A673 (cell line): ENCODE results near the gene ETNK2. TPM values are rescaled to one million over a fixed set of nuclear protein-coding genes. Genes with fewer than 3 reads are reported as not detected.

Experiments used
- BruUV-seq: library from RNA; stranded (reverse); fragments of 400-500 nt; replicated peaks from 2 replicates; lab custom pipeline; 2021; lab: Mats Ljungman, UMichigan
- CTCF ChIA-PET: fragments of 300-600 bp; sonication (Branson Sonifier 250); formaldehyde crosslinking; loops from one replicate; lab custom pipeline; 2022; ENCODE audit warnings: antibody characterized with exemption; lab: Charles Lee
- POLR2A ChIA-PET: fragments of 300-600 bp; sonication (Branson Sonifier 250); formaldehyde crosslinking; loops from one replicate; lab custom pipeline; 2022; ENCODE audit warnings: antibody characterized with exemption; ENCODE audit not compliant: low non-redundant PET; lab: Charles Lee
- DNase-seq: peaks from one replicate; pipeline ENCODE4 v3.0.0-alpha.2; 2015; ENCODE audit warnings: low spot score
- H3K27ac ChIP-seq: fragments of 200-600 bp; sonication (generic); 2 replicates; pipeline ENCODE4 v1.5.1; 2016; ENCODE audit warnings: mixed run types, low read depth, mild to moderate bottlenecking, mixed read lengths, antibody characterized with exemption, low read length; ENCODE audit not compliant: poor library complexity, severe bottlenecking
- H3K27me3 ChIP-seq: fragments of 200-600 bp; sonication (generic); replicated peaks from 2 replicates; pipeline ENCODE4 v1.6.1; 2017; ENCODE audit warnings: mixed run types, low read depth, mild to moderate bottlenecking, mixed read lengths, antibody characterized with exemption, low read length; ENCODE audit not compliant: insufficient read depth, poor library complexity
- H3K36me3 ChIP-seq: fragments of 200-600 bp; sonication (generic); 2 replicates; pipeline ENCODE4 v1.6.1; 2016; ENCODE audit warnings: mixed run types, mild to moderate bottlenecking, mixed read lengths, antibody characterized with exemption, low read length; ENCODE audit not compliant: insufficient read depth, poor library complexity, severe bottlenecking
- H3K4me1 ChIP-seq: fragments of 200-600 bp; sonication (generic); 2 replicates; pipeline ENCODE4 v1.6.1; 2017; ENCODE audit warnings: mixed run types, mild to moderate bottlenecking, mixed read lengths, antibody characterized with exemption, low read length; ENCODE audit not compliant: insufficient read depth, poor library complexity, severe bottlenecking
- H3K4me3 ChIP-seq: fragments of 200-600 bp; sonication (generic); 2 replicates; pipeline ENCODE4 v1.5.1; 2016; ENCODE audit warnings: low read depth, mixed run types, mild to moderate bottlenecking, mixed read lengths, low read length; ENCODE audit not compliant: poor library complexity, severe bottlenecking
- H3K9me3 ChIP-seq: fragments of 200-600 bp; sonication (generic); 2 replicates; pipeline ENCODE4 v1.6.1; 2016; ENCODE audit warnings: mixed run types, low read depth, mild to moderate bottlenecking, mixed read lengths, antibody characterized with exemption, low read length; ENCODE audit not compliant: poor library complexity, severe bottlenecking
- EZH2 ChIP-seq: fragments of 200-600 bp; sonication (generic); IDR thresholded peaks from 2 replicates; pipeline ENCODE4 v1.6.1; 2017; ENCODE audit warnings: borderline replicate concordance, low read depth, mild to moderate bottlenecking, mixed read lengths, antibody characterized with exemption, low read length; ENCODE audit not compliant: poor library complexity, severe bottlenecking
- intact Hi-C: fragments of 100-400 bp; cut with micrococcal nuclease; formaldehyde crosslinking; loops from one replicate; pipeline ENCODE4 v1.10.0; 2022; ENCODE audit not compliant: unreplicated experiment
- total RNA-seq: library from RNA; stranded (reverse); gene quantifications from 2 replicates; pipeline ENCODE4 v1.2.3, GENCODE V29; 2021
- TF ChIP-seq, protein P1 (sequence below): fragments of 300-800, 200-600 bp; sonication (generic); conservative IDR thresholded peaks from 2 replicates; pipeline ENCODE4 v1.5.1; 2017; ENCODE audit warnings: low read depth, mild to moderate bottlenecking, antibody characterized with exemption, low read length, moderate library complexity, mixed read lengths

Gene ETNK2
- total RNA-seq, 1 experiment from 2014 or later = 8.3 TPM

DNA sequence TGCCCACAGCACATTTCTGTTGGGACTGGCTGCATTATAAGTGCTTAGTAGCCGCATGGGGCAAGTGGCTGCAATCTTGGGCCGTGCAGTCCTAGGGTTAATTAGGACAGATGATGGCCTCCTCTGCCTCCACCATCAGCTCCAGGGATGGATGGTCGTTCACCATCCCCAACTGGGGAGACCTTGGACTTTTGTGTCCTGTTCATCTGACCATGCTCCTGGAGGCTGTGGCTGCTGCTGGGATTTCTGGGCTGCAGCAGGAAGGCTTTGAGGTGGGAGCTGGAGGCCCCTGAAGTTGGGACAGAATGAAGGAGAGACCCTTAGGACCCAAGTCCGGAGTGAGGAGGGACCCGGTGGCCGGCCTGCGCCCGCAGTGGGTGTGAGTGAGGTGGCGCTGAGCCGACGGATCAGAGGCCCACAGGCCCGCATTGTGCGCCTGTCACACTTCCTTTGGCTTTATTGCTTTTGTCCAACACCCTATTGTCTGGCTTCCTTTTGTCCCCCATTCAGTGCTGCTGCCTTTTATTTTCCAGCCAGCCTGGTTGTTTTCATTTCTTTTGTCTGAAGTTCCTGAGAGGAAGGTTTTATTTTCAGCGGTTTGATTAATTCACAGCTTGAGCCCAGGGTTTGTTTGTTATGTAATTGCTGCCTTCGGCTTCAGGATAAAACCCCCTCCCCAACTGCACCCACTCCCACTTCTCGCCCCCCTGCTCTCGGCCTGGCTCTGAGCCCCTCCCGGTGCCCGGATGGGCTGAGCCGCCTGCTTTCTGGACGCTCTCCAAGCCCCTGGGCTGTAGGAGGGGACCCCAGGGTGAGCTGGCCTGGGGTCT lies 43.3 kb downstream of the ETNK2 start:
- ChIA-PET POLR2A (interaction anchor here (0.6 kb wide), 1 partner anchor 1141 kb away, joined by 5 read pairs; no protein-coding TSS in a partner anchor), CTCF (no interaction called here)
- H3K36me3 ChIP-seq = no peaks in the 10 kb centered on the region
- no TSS peak for BruUV-seq
- no peak overlapping the region for H3K4me3 ChIP-seq
- peak; percentile 64 for DNase-seq
- H3K27me3 ChIP-seq = no peaks in the 10 kb centered on the region
- peaks cover 28% of the 10 kb centered on the region for H3K4me1 ChIP-seq
- intact Hi-C loops = no loop called here
- H3K9me3 ChIP-seq = no peaks in the 10 kb centered on the region
- peak overlapping the region; percentile 32 for H3K27ac ChIP-seq
- TF ChIP-seq, protein P1, sequence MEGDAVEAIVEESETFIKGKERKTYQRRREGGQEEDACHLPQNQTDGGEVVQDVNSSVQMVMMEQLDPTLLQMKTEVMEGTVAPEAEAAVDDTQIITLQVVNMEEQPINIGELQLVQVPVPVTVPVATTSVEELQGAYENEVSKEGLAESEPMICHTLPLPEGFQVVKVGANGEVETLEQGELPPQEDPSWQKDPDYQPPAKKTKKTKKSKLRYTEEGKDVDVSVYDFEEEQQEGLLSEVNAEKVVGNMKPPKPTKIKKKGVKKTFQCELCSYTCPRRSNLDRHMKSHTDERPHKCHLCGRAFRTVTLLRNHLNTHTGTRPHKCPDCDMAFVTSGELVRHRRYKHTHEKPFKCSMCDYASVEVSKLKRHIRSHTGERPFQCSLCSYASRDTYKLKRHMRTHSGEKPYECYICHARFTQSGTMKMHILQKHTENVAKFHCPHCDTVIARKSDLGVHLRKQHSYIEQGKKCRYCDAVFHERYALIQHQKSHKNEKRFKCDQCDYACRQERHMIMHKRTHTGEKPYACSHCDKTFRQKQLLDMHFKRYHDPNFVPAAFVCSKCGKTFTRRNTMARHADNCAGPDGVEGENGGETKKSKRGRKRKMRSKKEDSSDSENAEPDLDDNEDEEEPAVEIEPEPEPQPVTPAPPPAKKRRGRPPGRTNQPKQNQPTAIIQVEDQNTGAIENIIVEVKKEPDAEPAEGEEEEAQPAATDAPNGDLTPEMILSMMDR = no peak
- no peak for TF ChIP-seq EZH2

- DNase-seq = no peak
- no peaks in the 10 kb centered on the region for H3K36me3 ChIP-seq
- peaks cover 28% of the 10 kb centered on the region for H3K4me1 ChIP-seq
- ChIA-PET POLR2A (no interaction called here), CTCF (no interaction called here)
- H3K4me3 ChIP-seq = no peak overlapping the region
- H3K27ac ChIP-seq = no peak overlapping the region
- intact Hi-C loops = no loop called here
- no TSS peak for BruUV-seq
- no peak for TF ChIP-seq EZH2
- TF ChIP-seq, protein P1 = no peak
- H3K9me3 ChIP-seq = no peaks in the 10 kb centered on the region
- no peaks in the 10 kb centered on the region for H3K27me3 ChIP-seq
Measured at GRCh38 chr1:204107892-204108291, 44.0 kb downstream of the ETNK2 start.

- no peak for DNase-seq
- Histone ChIP-seq H3K27ac (no peak overlapping the region), H3K27me3 (no peaks in the 10 kb centered on the region), H3K4me1 (peaks cover 28% of the 10 kb centered on the region), H3K36me3 (no peaks in the 10 kb centered on the region), H3K9me3 (no peaks in the 10 kb centered on the region), H3K4me3 (no peak overlapping the region)
- ChIA-PET POLR2A (no interaction called here), CTCF (no interaction called here)
- no TSS peak for BruUV-seq
- TF ChIP-seq, protein P1 = no peak
- no peak for TF ChIP-seq EZH2
- intact Hi-C loops = no loop called here
Measured at GRCh38 chr1:204106825-204107224, 45.0 kb downstream of the ETNK2 start.
